HEK293 (cell line): ENCODE data around the gene CEND1.

Experiments used
- KLF1 ChIP-seq: fragments of 450-650 bp; formaldehyde crosslinking; IDR thresholded peaks from 2 replicates; pipeline ENCODE4 v1.5.1; 2016; ENCODE audit warnings: missing biosample characterization, missing genetic modification characterization
- KLF8 ChIP-seq: fragments of 450-650 bp; formaldehyde crosslinking; IDR thresholded peaks from 2 replicates; pipeline ENCODE4 v1.5.1; 2016; ENCODE audit warnings: missing biosample characterization, missing genetic modification characterization
- REPIN1 ChIP-seq: fragments of 450-650 bp; formaldehyde crosslinking; IDR thresholded peaks from 2 replicates; pipeline ENCODE4 v1.5.1; 2017; ENCODE audit warnings: missing biosample characterization, missing genetic modification characterization, low read depth
- TCF7L2 ChIP-seq: IDR thresholded peaks from 2 replicates; pipeline ENCODE4 v1.6.1; 2011; ENCODE audit warnings: low read depth, mild to moderate bottlenecking, inconsistent platforms, low read length, moderate library complexity, borderline replicate concordance
- YY1 ChIP-seq: fragments of 450-650 bp; formaldehyde crosslinking; IDR thresholded peaks from 2 replicates; pipeline ENCODE4 v1.5.1; 2018; ENCODE audit warnings: missing biosample characterization, missing genetic modification characterization
- ZNF121 ChIP-seq: fragments of 450-650 bp; formaldehyde crosslinking; IDR thresholded peaks from 2 replicates; pipeline ENCODE4 v1.5.1; 2016; ENCODE audit warnings: missing biosample characterization, missing genetic modification characterization
- ZNF16 ChIP-seq: fragments of 450-650 bp; formaldehyde crosslinking; IDR thresholded peaks from 2 replicates; pipeline ENCODE4 v1.5.1; 2016; ENCODE audit warnings: low read depth, missing biosample characterization, missing genetic modification characterization
- ZNF214 ChIP-seq: fragments of 450-650 bp; formaldehyde crosslinking; IDR thresholded peaks from 2 replicates; pipeline ENCODE4 v1.5.1; 2017; ENCODE audit warnings: missing biosample characterization, mild to moderate bottlenecking, missing genetic modification characterization, borderline replicate concordance
- ZNF221 ChIP-seq: fragments of 450-650 bp; formaldehyde crosslinking; IDR thresholded peaks from 2 replicates; pipeline ENCODE4 v1.5.1; 2017; ENCODE audit warnings: missing biosample characterization, missing genetic modification characterization, borderline replicate concordance
- ZNF311 ChIP-seq: fragments of 450-650 bp; formaldehyde crosslinking; IDR thresholded peaks from 2 replicates; pipeline ENCODE4 v1.5.1; 2017; ENCODE audit warnings: missing biosample characterization, missing genetic modification characterization, borderline replicate concordance
- ZNF324 ChIP-seq: fragments of 450-650 bp; formaldehyde crosslinking; IDR thresholded peaks from 2 replicates; pipeline ENCODE4 v1.5.1; 2016; ENCODE audit warnings: missing biosample characterization, missing genetic modification characterization
- ZNF335 ChIP-seq: fragments of 450-650 bp; formaldehyde crosslinking; conservative IDR thresholded peaks from 2 replicates; pipeline ENCODE4 v1.5.1; 2016; ENCODE audit warnings: missing biosample characterization, missing genetic modification characterization
- ZNF544 ChIP-seq: fragments of 450-650 bp; formaldehyde crosslinking; IDR thresholded peaks from 2 replicates; pipeline ENCODE4 v1.5.0; 2017; ENCODE audit warnings: missing biosample characterization, missing genetic modification characterization
- ZNF549 ChIP-seq: fragments of 450-650 bp; IDR thresholded peaks from 2 replicates; pipeline ENCODE4 v1.5.1; 2018; ENCODE audit warnings: missing biosample characterization, missing genetic modification characterization, mild to moderate bottlenecking, inconsistent platforms, moderate library complexity
- ZNF555 ChIP-seq: fragments of 450-650 bp; formaldehyde crosslinking; conservative IDR thresholded peaks from 2 replicates; pipeline ENCODE4 v1.5.1; 2017; ENCODE audit warnings: missing biosample characterization, mild to moderate bottlenecking, missing genetic modification characterization, inconsistent platforms
- ZNF558 ChIP-seq: fragments of 450-650 bp; formaldehyde crosslinking; IDR thresholded peaks from 2 replicates; pipeline ENCODE4 v1.5.1; 2016; ENCODE audit warnings: missing biosample characterization, missing genetic modification characterization
- ZNF600 ChIP-seq: fragments of 450-650 bp; formaldehyde crosslinking; IDR thresholded peaks from 2 replicates; pipeline ENCODE4 v1.5.1; 2016; ENCODE audit warnings: missing biosample characterization, missing genetic modification characterization
- ZNF626 ChIP-seq: fragments of 450-650 bp; sonication (Bioruptor Pico); formaldehyde crosslinking; IDR thresholded peaks from 2 replicates; pipeline ENCODE4 v1.5.1; 2018; ENCODE audit warnings: missing biosample characterization, missing genetic modification characterization, inconsistent platforms
- ZNF654 ChIP-seq: fragments of 450-650 bp; formaldehyde crosslinking; IDR thresholded peaks from 2 replicates; pipeline ENCODE4 v1.5.1; 2016; ENCODE audit warnings: low read depth, missing biosample characterization, missing genetic modification characterization
- ZNF701 ChIP-seq: fragments of 450-650 bp; formaldehyde crosslinking; IDR thresholded peaks from 2 replicates; pipeline ENCODE4 v1.5.1; 2016; ENCODE audit warnings: missing biosample characterization, missing genetic modification characterization
- ZNF768 ChIP-seq: fragments of 450-650 bp; formaldehyde crosslinking; IDR thresholded peaks from 2 replicates; pipeline ENCODE4 v1.5.1; 2018; ENCODE audit warnings: missing biosample characterization, mild to moderate bottlenecking, missing genetic modification characterization
- ZNF777 ChIP-seq: fragments of 450-650 bp; formaldehyde crosslinking; IDR thresholded peaks from 2 replicates; pipeline ENCODE4 v1.5.1; 2017; ENCODE audit warnings: missing biosample characterization, missing genetic modification characterization, borderline replicate concordance
- ZSCAN30 ChIP-seq: fragments of 450-650 bp; IDR thresholded peaks from 2 replicates; pipeline ENCODE4 v1.5.1; 2018; ENCODE audit warnings: missing biosample characterization, mild to moderate bottlenecking, missing genetic modification characterization, moderate library complexity
- TF ChIP-seq, protein P1 (sequence below): fragments of 450-650 bp; formaldehyde crosslinking; optimal IDR thresholded peaks from 2 replicates; pipeline ENCODE3; 2016; ENCODE audit warnings: missing biosample characterization, mild to moderate bottlenecking, missing genetic modification characterization
- TF ChIP-seq, protein P2 (sequence below): IDR thresholded peaks from 2 replicates; pipeline ENCODE4 v1.6.1; 2011; ENCODE audit warnings: mild to moderate bottlenecking, low read depth, low read length, borderline replicate concordance
- TF ChIP-seq, protein P3 (sequence below): fragments of 450-650 bp; formaldehyde crosslinking; IDR thresholded peaks from 2 replicates; pipeline ENCODE4 v1.5.1; 2016; ENCODE audit warnings: missing biosample characterization, missing genetic modification characterization
- TF ChIP-seq, protein P4 (sequence below): fragments of 450-650 bp; formaldehyde crosslinking; IDR thresholded peaks from 2 replicates; pipeline ENCODE4 v1.5.1; 2016; ENCODE audit warnings: missing biosample characterization, missing genetic modification characterization
- TF ChIP-seq, protein P5 (sequence below): fragments of 450-650 bp; formaldehyde crosslinking; IDR thresholded peaks from 2 replicates; pipeline ENCODE4 v1.5.1; 2016; ENCODE audit warnings: missing biosample characterization, missing genetic modification characterization, low read depth
- TF ChIP-seq, protein P6 (sequence below): fragments of 450-650 bp; formaldehyde crosslinking; IDR thresholded peaks from 2 replicates; pipeline ENCODE4 v1.5.1; 2016; ENCODE audit warnings: missing biosample characterization, missing genetic modification characterization

Gene CEND1

DNA sequence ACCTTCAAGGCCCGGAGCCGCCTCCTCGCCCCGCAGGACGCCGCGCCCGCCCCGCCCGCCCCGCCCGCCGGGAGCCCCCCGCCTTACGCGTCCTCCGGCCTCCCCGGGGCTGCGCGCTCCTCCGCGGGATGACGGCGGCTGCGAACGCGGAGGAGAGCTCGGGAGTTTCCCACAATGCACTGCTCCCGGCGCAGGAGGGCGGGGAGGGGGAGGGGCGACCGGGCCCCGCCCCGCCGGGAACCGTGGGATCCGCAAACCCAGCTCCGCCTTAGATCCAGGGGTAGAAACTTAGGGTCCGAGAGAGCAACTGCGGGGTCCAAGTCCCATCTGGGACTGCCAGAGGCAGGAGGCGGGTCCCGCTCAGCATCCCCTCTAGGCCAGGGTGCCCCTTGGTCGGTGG lies at the start of gene CEND1 (continued):
- TF ChIP-seq ZNF544 (tag by site-specific recombination) = no peak
- no peak for TF ChIP-seq ZNF555
- TF ChIP-seq, protein P1, sequence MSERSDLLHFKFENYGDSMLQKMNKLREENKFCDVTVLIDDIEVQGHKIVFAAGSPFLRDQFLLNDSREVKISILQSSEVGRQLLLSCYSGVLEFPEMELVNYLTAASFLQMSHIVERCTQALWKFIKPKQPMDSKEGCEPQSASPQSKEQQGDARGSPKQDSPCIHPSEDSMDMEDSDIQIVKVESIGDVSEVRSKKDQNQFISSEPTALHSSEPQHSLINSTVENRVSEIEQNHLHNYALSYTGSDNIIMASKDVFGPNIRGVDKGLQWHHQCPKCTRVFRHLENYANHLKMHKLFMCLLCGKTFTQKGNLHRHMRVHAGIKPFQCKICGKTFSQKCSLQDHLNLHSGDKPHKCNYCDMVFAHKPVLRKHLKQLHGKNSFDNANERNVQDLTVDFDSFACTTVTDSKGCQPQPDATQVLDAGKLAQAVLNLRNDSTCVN (tag by site-specific recombination) = peak; percentile 28
- TF ChIP-seq ZNF335 = no peak
- TF ChIP-seq ZNF768 (tag by site-specific recombination) = no peak
- no peak for TF ChIP-seq TCF7L2
- no peak for TF ChIP-seq ZNF701 (tag by site-specific recombination)
- TF ChIP-seq ZNF214 (tag by site-specific recombination) = no peak
- no peak for TF ChIP-seq ZNF16 (tag by site-specific recombination)
- TF ChIP-seq, protein P2, sequence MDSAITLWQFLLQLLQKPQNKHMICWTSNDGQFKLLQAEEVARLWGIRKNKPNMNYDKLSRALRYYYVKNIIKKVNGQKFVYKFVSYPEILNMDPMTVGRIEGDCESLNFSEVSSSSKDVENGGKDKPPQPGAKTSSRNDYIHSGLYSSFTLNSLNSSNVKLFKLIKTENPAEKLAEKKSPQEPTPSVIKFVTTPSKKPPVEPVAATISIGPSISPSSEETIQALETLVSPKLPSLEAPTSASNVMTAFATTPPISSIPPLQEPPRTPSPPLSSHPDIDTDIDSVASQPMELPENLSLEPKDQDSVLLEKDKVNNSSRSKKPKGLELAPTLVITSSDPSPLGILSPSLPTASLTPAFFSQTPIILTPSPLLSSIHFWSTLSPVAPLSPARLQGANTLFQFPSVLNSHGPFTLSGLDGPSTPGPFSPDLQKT = no peak
- TF ChIP-seq KLF8 = peak; percentile 83
- no peak for TF ChIP-seq ZNF626 (tag by site-specific recombination)
- no peak for TF ChIP-seq ZNF549 (tag by site-specific recombination)
- TF ChIP-seq, protein P3, sequence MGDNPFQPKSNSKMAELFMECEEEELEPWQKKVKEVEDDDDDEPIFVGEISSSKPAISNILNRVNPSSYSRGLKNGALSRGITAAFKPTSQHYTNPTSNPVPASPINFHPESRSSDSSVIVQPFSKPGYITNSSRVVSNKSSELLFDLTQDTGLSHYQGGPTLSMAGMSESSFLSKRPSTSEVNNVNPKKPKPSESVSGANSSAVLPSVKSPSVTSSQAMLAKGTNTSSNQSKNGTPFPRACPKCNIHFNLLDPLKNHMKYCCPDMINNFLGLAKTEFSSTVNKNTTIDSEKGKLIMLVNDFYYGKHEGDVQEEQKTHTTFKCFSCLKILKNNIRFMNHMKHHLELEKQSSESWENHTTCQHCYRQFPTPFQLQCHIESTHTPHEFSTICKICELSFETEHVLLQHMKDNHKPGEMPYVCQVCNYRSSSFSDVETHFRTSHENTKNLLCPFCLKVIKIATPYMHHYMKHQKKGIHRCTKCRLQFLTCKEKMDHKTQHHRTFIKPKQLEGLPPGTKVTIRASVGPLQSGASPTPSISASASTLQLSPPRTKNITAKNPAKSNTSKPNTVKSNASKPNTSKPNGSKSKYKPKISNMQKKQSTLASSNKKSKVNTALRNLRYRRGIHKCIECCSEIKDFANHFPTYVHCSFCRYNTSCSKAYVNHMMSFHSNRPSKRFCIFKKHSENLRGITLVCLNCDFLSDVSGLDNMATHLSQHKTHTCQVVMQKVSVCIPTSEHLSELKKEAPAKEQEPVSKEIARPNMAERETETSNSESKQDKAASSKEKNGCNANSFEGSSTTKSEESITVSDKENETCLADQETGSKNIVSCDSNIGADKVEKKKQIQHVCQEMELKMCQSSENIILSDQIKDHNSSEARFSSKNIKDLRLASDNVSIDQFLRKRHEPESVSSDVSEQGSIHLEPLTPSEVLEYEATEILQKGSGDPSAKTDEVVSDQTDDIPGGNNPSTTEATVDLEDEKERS = no peak
- peak; percentile 47; the same call in 1 of the 2 replicates for TF ChIP-seq KLF1 (tag by site-specific recombination)
- TF ChIP-seq, protein P4, sequence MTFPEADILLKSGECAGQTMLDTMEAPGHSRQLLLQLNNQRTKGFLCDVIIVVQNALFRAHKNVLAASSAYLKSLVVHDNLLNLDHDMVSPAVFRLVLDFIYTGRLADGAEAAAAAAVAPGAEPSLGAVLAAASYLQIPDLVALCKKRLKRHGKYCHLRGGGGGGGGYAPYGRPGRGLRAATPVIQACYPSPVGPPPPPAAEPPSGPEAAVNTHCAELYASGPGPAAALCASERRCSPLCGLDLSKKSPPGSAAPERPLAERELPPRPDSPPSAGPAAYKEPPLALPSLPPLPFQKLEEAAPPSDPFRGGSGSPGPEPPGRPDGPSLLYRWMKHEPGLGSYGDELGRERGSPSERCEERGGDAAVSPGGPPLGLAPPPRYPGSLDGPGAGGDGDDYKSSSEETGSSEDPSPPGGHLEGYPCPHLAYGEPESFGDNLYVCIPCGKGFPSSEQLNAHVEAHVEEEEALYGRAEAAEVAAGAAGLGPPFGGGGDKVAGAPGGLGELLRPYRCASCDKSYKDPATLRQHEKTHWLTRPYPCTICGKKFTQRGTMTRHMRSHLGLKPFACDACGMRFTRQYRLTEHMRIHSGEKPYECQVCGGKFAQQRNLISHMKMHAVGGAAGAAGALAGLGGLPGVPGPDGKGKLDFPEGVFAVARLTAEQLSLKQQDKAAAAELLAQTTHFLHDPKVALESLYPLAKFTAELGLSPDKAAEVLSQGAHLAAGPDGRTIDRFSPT (tag by site-specific recombination) = no peak
- TF ChIP-seq YY1 (tag by site-specific recombination) = no peak
- TF ChIP-seq ZNF221 = no peak
- TF ChIP-seq ZNF600 = no peak
- no peak for TF ChIP-seq ZNF777
- no peak for TF ChIP-seq REPIN1
- no peak for TF ChIP-seq ZNF558 (tag by site-specific recombination)
- 0 out of 2 replicates have a peak, but pooled peaks have one; percentile 39 for TF ChIP-seq ZNF121 (tag by site-specific recombination)
- TF ChIP-seq ZNF654 = no peak
- TF ChIP-seq, protein P5, sequence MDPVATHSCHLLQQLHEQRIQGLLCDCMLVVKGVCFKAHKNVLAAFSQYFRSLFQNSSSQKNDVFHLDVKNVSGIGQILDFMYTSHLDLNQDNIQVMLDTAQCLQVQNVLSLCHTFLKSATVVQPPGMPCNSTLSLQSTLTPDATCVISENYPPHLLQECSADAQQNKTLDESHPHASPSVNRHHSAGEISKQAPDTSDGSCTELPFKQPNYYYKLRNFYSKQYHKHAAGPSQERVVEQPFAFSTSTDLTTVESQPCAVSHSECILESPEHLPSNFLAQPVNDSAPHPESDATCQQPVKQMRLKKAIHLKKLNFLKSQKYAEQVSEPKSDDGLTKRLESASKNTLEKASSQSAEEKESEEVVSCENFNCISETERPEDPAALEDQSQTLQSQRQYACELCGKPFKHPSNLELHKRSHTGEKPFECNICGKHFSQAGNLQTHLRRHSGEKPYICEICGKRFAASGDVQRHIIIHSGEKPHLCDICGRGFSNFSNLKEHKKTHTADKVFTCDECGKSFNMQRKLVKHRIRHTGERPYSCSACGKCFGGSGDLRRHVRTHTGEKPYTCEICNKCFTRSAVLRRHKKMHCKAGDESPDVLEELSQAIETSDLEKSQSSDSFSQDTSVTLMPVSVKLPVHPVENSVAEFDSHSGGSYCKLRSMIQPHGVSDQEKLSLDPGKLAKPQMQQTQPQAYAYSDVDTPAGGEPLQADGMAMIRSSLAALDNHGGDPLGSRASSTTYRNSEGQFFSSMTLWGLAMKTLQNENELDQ (tag by site-specific recombination) = no peak
- TF ChIP-seq ZNF311 = no peak
- TF ChIP-seq, protein P6, sequence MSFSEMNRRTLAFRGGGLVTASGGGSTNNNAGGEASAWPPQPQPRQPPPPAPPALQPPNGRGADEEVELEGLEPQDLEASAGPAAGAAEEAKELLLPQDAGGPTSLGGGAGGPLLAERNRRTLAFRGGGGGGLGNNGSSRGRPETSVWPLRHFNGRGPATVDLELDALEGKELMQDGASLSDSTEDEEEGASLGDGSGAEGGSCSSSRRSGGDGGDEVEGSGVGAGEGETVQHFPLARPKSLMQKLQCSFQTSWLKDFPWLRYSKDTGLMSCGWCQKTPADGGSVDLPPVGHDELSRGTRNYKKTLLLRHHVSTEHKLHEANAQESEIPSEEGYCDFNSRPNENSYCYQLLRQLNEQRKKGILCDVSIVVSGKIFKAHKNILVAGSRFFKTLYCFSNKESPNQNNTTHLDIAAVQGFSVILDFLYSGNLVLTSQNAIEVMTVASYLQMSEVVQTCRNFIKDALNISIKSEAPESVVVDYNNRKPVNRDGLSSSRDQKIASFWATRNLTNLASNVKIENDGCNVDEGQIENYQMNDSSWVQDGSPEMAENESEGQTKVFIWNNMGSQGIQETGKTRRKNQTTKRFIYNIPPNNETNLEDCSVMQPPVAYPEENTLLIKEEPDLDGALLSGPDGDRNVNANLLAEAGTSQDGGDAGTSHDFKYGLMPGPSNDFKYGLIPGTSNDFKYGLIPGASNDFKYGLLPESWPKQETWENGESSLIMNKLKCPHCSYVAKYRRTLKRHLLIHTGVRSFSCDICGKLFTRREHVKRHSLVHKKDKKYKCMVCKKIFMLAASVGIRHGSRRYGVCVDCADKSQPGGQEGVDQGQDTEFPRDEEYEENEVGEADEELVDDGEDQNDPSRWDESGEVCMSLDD (tag by site-specific recombination) = no peak
- TF ChIP-seq ZNF324 = no peak
- TF ChIP-seq ZSCAN30 (tag by site-specific recombination) = no peak
